GM12878 (cell line): Measurements from ENCODE around the gene B3GNT8. TPM values are rescaled to one million over a fixed set of nuclear protein-coding genes. Genes with fewer than 3 reads are reported as not detected.

Source experiments
- CREB1 ChIP-seq: IDR thresholded peaks from 2 replicates; pipeline ENCODE4 v1.6.1; 2012; ENCODE audit warnings: low read depth, mild to moderate bottlenecking, inconsistent platforms
- EP300 ChIP-seq, 2 experiments: fragments of 150-350 bp in 1 of 2; IDR thresholded peaks; 2 replicates each; pipeline ENCODE4 v1.6.1; 2011 to 2012; ENCODE audit warnings: low read depth in 2 of 2, low read length in 2 of 2, borderline replicate concordance in 1 of 2, improper control_type of control experiment in 1 of 2, inconsistent platforms in 1 of 2; ENCODE audit not compliant: control insufficient read depth in 1 of 2
- IKZF1 ChIP-seq: fragments of 450-650 bp; conservative IDR thresholded peaks from 2 replicates; pipeline ENCODE4 v1.6.1; 2017; ENCODE audit warnings: antibody characterized with exemption, mild to moderate bottlenecking
- KAT2A ChIP-seq: conservative IDR thresholded peaks from 2 replicates; pipeline ENCODE4 v1.6.1; 2011; ENCODE audit warnings: low read depth, low read length; ENCODE audit not compliant: control insufficient read depth
- MEF2B ChIP-seq: fragments of 450-650 bp; IDR thresholded peaks from 2 replicates; pipeline ENCODE4 v1.6.1; 2018; ENCODE audit warnings: mild to moderate bottlenecking, moderate library complexity; ENCODE audit not compliant: partially characterized antibody, poor library complexity, severe bottlenecking
- MYC ChIP-seq: IDR thresholded peaks from 2 replicates; pipeline ENCODE4 v1.6.1; 2011; ENCODE audit warnings: mild to moderate bottlenecking, low read length, moderate library complexity, inconsistent platforms; ENCODE audit not compliant: insufficient read depth, insufficient replicate concordance, insufficient read length, severe bottlenecking
- NFYA ChIP-seq: IDR thresholded peaks from 2 replicates; pipeline ENCODE4 v1.6.1; 2011; ENCODE audit warnings: low read depth, mild to moderate bottlenecking, low read length, improper control_type of control experiment, borderline replicate concordance
- POU2F2 ChIP-seq: IDR thresholded peaks from 3 replicates; pipeline ENCODE4 v1.6.1; 2011; ENCODE audit warnings: low read depth, mild to moderate bottlenecking, low read length, borderline replicate concordance
- RELA ChIP-seq: fragments of 450-650 bp; IDR thresholded peaks from 2 replicates; pipeline ENCODE4 v1.8.0; 2014; ENCODE audit warnings: borderline replicate concordance; ENCODE audit not compliant: partially characterized antibody
- SMAD1 ChIP-seq: fragments of 450-650 bp; IDR thresholded peaks from 2 replicates; pipeline ENCODE4 v1.6.1; 2018; ENCODE audit warnings: mild to moderate bottlenecking, low read depth; ENCODE audit not compliant: partially characterized antibody
- SRF ChIP-seq, 2 experiments: IDR thresholded peaks; 2 replicates each; pipeline ENCODE4 v1.6.1; 2011; ENCODE audit warnings: low read depth in 2 of 2, low read length in 2 of 2, mild to moderate bottlenecking in 1 of 2, moderate library complexity in 1 of 2
- SUPT20H ChIP-seq: IDR thresholded peaks from 2 replicates; pipeline ENCODE4 v1.6.1; 2011; ENCODE audit warnings: low read depth, mild to moderate bottlenecking, low read length, moderate library complexity, borderline replicate concordance; ENCODE audit not compliant: control insufficient read depth
- TCF7 ChIP-seq: IDR thresholded peaks from 2 replicates; pipeline ENCODE4 v1.6.1; 2014; ENCODE audit warnings: antibody characterized with exemption, borderline replicate concordance
- YBX1 ChIP-seq: fragments of 450-650 bp; IDR thresholded peaks from 2 replicates; pipeline ENCODE4 v1.6.1; 2016; ENCODE audit warnings: antibody characterized with exemption
- ZNF207 ChIP-seq: fragments of 450-650 bp; IDR thresholded peaks from 2 replicates; pipeline ENCODE4 v1.6.1; 2014; ENCODE audit warnings: antibody characterized with exemption, mild to moderate bottlenecking, borderline replicate concordance
- ZNF24 ChIP-seq: fragments of 450-650 bp; IDR thresholded peaks from 2 replicates; pipeline ENCODE4 v1.6.1; 2017; ENCODE audit warnings: antibody characterized with exemption, mild to moderate bottlenecking
- polyA plus RNA-seq, 11 experiments: library from polyadenylated mRNA; depleted of rRNA in 4 of 11; unstranded in 6 of 11; stranded (reverse) in 5 of 11; fragments of >200 nt; fragmentation: Nextera tagmentation in 4 of 11; fragmentation: Illumina TruSeq in 1 of 11; extraction: Ambion mirVana in 4 of 11; extraction: Trizol in 1 of 11; gene quantifications; 1 replicate in 1 of 11; 2 replicates in 10 of 11; pipeline versions ENCODE4 v1.2.1 to v1.2.3, GENCODE V29; 2011 to 2016; ENCODE audit warnings: inconsistent platforms in 2 of 11, missing spikeins in 2 of 11, low read depth in 1 of 11
- total RNA-seq, 4 experiments: library from RNA; depleted of rRNA in 3 of 4; stranded (reverse); fragments of >200 nt in 3 of 4; fragmentation: Illumina TruSeq in 1 of 4; extraction: Trizol in 1 of 4; gene quantifications; 2 replicates each; pipeline versions ENCODE4 v1.2.1 to v1.2.3, GENCODE V29; 2013 to 2021
- TF ChIP-seq, protein P1 (sequence below): fragments of 450-650 bp; IDR thresholded peaks from 2 replicates; pipeline ENCODE4 v1.6.1; 2016; ENCODE audit warnings: mild to moderate bottlenecking
- TF ChIP-seq, protein P2 (sequence below): IDR thresholded peaks from 2 replicates; pipeline ENCODE4 v1.6.1; 2011; ENCODE audit warnings: low read depth, mild to moderate bottlenecking, low read length, moderate library complexity, borderline replicate concordance; ENCODE audit errors: extremely low read depth
- TF ChIP-seq, protein P3 (sequence below): fragments of 450-650 bp; formaldehyde crosslinking; IDR thresholded peaks from 2 replicates; pipeline ENCODE4 v1.4.0; 2022; ENCODE audit warnings: mild to moderate bottlenecking, moderate library complexity
- TF ChIP-seq, protein P4 (sequence below): IDR thresholded peaks from 2 replicates; pipeline ENCODE4 v1.6.1; 2011; ENCODE audit warnings: borderline replicate concordance, low read depth, mild to moderate bottlenecking, moderate library complexity, low read length; ENCODE audit not compliant: insufficient read depth, poor library complexity, severe bottlenecking

The B3GNT8 gene
- total and polyA plus RNA-seq, 10 of the 15 experiments (the other 5 are each of a cell fraction or from before 2014, with no cell fraction given) = 0.06 to 1.2 (median 0.31) TPM; not detected in 4

DNA sequence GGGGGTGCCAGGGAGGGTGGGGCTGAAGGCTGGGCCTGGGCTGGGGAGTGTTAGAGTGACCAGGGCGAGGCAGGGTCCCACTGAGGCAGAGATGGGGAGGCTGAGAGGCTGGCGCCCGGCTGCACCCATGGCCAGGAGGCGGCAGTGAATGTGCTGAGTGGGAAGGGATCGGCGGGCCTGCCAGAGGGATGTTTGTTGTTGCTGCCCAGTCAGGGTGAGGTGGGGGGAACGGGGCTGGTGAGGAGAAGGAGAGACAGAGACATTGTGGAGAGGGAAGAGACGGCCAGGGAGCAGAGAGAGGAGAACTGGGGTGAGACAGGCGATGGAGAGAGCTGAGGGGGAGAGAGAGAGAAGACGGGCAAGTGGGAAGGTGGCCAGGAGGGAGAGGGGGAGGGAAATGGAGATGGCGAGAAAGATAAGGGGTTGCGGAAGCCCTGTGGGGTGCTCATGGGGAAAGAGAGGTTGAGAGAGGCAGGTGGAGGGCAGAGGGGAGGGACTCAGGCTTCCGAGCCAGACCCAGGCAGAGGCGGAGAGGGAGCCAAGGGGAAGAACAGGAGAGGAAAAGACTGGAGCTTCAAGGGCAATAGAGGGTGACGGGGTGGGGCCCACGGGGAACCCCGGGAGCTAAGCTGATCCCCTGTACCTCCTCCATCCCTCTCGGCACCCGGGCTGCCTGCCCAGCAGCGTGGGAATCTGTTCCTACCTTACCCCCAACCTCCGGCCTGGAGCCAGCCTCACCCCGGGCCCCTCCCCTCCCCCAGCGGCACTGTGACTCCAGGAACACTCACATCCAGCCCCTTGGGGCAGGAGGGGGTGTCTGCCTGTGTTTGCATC is 690 bp upstream of the B3GNT8 start (continued):
- TF ChIP-seq EP300 (IDR thresholded peaks at IDR 0.05; ENCODE audit: borderline replicate concordance in 1 of 2, control insufficient read depth in 1 of 2, low read depth in 2 of 2, low read length in 2 of 2) (no peak), ZNF207 (no peak), SMAD1 (no peak), KAT2A (no peak), TCF7 (no peak), MYC (no peak), SRF (IDR thresholded peaks at IDR 0.05; ENCODE audit: low read depth in 2 of 2, low read length in 2 of 2) (no peak), RELA (no peak), NFYA (no peak), POU2F2 (0 out of 3 replicates have a peak, but pooled peaks have one; percentile 18), YBX1 (no peak), ZNF24 (no peak), IKZF1 (0 out of 2 replicates have a peak, but pooled peaks have one; percentile 13), SUPT20H (no peak), MEF2B (no peak), CREB1 (no peak)
- TF ChIP-seq, protein P1, sequence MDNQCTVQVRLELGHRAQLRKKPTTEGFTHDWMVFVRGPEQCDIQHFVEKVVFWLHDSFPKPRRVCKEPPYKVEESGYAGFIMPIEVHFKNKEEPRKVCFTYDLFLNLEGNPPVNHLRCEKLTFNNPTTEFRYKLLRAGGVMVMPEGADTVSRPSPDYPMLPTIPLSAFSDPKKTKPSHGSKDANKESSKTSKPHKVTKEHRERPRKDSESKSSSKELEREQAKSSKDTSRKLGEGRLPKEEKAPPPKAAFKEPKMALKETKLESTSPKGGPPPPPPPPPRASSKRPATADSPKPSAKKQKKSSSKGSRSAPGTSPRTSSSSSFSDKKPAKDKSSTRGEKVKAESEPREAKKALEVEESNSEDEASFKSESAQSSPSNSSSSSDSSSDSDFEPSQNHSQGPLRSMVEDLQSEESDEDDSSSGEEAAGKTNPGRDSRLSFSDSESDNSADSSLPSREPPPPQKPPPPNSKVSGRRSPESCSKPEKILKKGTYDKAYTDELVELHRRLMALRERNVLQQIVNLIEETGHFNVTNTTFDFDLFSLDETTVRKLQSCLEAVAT = peak; percentile 56; the same call in 1 of the 2 replicates
- TF ChIP-seq, protein P2, sequence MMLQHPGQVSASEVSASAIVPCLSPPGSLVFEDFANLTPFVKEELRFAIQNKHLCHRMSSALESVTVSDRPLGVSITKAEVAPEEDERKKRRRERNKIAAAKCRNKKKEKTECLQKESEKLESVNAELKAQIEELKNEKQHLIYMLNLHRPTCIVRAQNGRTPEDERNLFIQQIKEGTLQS = no peak
- TF ChIP-seq, protein P3, sequence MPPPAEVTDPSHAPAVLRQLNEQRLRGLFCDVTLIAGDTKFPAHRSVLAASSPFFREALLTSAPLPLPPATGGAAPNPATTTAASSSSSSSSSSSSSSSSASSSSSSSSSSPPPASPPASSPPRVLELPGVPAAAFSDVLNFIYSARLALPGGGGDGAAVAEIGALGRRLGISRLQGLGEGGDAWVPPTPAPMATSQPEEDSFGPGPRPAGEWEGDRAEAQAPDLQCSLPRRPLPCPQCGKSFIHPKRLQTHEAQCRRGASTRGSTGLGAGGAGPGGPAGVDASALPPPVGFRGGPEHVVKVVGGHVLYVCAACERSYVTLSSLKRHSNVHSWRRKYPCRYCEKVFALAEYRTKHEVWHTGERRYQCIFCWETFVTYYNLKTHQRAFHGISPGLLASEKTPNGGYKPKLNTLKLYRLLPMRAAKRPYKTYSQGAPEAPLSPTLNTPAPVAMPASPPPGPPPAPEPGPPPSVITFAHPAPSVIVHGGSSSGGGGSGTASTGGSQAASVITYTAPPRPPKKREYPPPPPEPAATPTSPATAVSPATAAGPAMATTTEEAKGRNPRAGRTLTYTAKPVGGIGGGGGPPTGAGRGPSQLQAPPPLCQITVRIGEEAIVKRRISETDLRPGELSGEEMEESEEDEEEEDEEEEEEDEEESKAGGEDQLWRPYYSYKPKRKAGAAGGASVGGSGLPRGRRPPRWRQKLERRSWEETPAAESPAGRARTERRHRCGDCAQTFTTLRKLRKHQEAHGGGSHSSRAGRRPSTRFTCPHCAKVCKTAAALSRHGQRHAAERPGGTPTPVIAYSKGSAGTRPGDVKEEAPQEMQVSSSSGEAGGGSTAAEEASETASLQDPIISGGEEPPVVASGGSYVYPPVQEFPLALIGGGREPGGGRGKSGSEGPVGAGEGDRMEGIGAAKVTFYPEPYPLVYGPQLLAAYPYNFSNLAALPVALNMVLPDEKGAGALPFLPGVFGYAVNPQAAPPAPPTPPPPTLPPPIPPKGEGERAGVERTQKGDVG (CRISPR knock-in tag) = no peak
- TF ChIP-seq, protein P4, sequence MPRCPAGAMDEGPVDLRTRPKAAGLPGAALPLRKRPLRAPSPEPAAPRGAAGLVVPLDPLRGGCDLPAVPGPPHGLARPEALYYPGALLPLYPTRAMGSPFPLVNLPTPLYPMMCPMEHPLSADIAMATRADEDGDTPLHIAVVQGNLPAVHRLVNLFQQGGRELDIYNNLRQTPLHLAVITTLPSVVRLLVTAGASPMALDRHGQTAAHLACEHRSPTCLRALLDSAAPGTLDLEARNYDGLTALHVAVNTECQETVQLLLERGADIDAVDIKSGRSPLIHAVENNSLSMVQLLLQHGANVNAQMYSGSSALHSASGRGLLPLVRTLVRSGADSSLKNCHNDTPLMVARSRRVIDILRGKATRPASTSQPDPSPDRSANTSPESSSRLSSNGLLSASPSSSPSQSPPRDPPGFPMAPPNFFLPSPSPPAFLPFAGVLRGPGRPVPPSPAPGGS = no peak
- TF ChIP-seq, all 136 proteins: peak for 6
